A549 (cell line): ENCODE data around the gene EPB41L4B. TPM values are rescaled to one million over a fixed set of nuclear protein-coding genes. Genes with fewer than 3 reads are reported as not detected.
"Not testable (repeated sequence)": the region's sequence is repeated elsewhere in the genome, so short reads cannot be mapped to it uniquely, and the experiment has no call there.

Source experiments
- ATAC-seq, 2 experiments: fragments of 200-7000 bp in 1 of 2; fragments of >200 bp in 1 of 2; cut with Nextera tagmentation in 1 of 2; cut with Tn5 transposase in 1 of 2; 3 replicates each; pipeline versions ENCODE4 v1.8.0 to v1.9.1; 2018 to 2020; ENCODE audit warnings: mild to moderate bottlenecking in 1 of 2, moderate library complexity in 1 of 2
- CTCF ChIA-PET: fragments of 300-600 bp; sonication (Branson Sonifier 250); formaldehyde crosslinking; extraction: SDS; loops from one replicate; lab custom pipeline; 2021; ENCODE audit warnings: antibody characterized with exemption, inconsistent platforms; lab: Yijun Ruan, JAX
- POLR2A ChIA-PET: fragments of 350-600 bp; formaldehyde crosslinking; extraction: SDS; loops from one replicate; lab custom pipeline; 2021; ENCODE audit warnings: antibody characterized with exemption, inconsistent platforms; lab: Yijun Ruan, JAX
- DNase-seq, 2 experiments: peaks; one replicate each; pipeline versions ENCODE4 v3.0.0 to v3.0.0-alpha.2; 2011 to 2016; ENCODE audit warnings: low read depth in 1 of 2, low spot score in 1 of 2
- FAIRE-seq: peaks from 2 replicates; lab custom pipeline; 2011; peaks lifted over from hg19 to GRCh38; lab: Jason Lieb, UNC
- H3K27ac ChIP-seq, 2 experiments: fragments of >200 bp; sonication (Bioruptor Twin); formaldehyde crosslinking; 3 replicates each; pipeline ENCODE4 v1.5.1; 2016 to 2017
- H3K4me1 ChIP-seq: fragments of >200 bp; sonication (Bioruptor Twin); formaldehyde crosslinking; 3 replicates; pipeline ENCODE4 v1.6.1; 2016
- H3K4me2 ChIP-seq: fragments of >200 bp; sonication (Bioruptor Twin); formaldehyde crosslinking; 3 replicates; pipeline ENCODE4 v1.6.1; 2016
- H3K4me3 ChIP-seq: fragments of >200 bp; sonication (Bioruptor Twin); formaldehyde crosslinking; 3 replicates; pipeline ENCODE4 v1.5.1; 2016
- H3K9me3 ChIP-seq: fragments of >200 bp; sonication (Bioruptor Twin); formaldehyde crosslinking; 3 replicates; pipeline ENCODE4 v1.6.1; 2016
- CEBPB ChIP-seq, 2 experiments: fragments of >200 bp in 1 of 2; sonication (Bioruptor Twin) in 1 of 2; formaldehyde crosslinking in 1 of 2; IDR thresholded peaks; 2 replicates each; pipeline ENCODE4 v1.6.1; 2012 to 2016
- CHD2 ChIP-seq: fragments of 150-350 bp; IDR thresholded peaks from 2 replicates; pipeline ENCODE4 v1.6.1; 2014; ENCODE audit warnings: low read length; ENCODE audit not compliant: partially characterized antibody
- CHD4 ChIP-seq: fragments of 200-600 bp; sonication (generic); IDR thresholded peaks from 2 replicates; pipeline ENCODE4 v1.6.1; 2016; ENCODE audit warnings: antibody characterized with exemption, mild to moderate bottlenecking, borderline replicate concordance
- FOSL2 ChIP-seq, 2 experiments: fragments of 450-650 bp in 1 of 2; fragments of >200 bp in 1 of 2; sonication (Bioruptor Twin) in 1 of 2; formaldehyde crosslinking; IDR thresholded peaks; 2 replicates each; pipeline versions ENCODE4 v1.5.0 to v1.6.1; 2016 to 2020; ENCODE audit warnings: mild to moderate bottlenecking in 1 of 2, moderate library complexity in 1 of 2
- FOXS1 ChIP-seq: fragments of 250-450 bp; sonication (Bioruptor Pico); IDR thresholded peaks from 2 replicates; pipeline ENCODE4 v1.5.0; 2020; ENCODE audit warnings: mild to moderate bottlenecking, moderate library complexity
- HMGXB4 ChIP-seq: fragments of 250-450 bp; sonication (Bioruptor Pico); IDR thresholded peaks from 2 replicates; pipeline ENCODE4 v1.5.0; 2021; ENCODE audit warnings: mild to moderate bottlenecking, moderate library complexity, borderline replicate concordance
- HOXB5 ChIP-seq: fragments of 250-450 bp; sonication (Bioruptor Pico); IDR thresholded peaks from 2 replicates; pipeline ENCODE4 v1.5.0; 2020; ENCODE audit warnings: mild to moderate bottlenecking, moderate library complexity
- JUN ChIP-seq, 2 experiments: fragments of >200 bp; sonication (Bioruptor Twin); formaldehyde crosslinking; IDR thresholded peaks; 2 replicates in 1 of 2; 3 replicates in 1 of 2; pipeline ENCODE4 v1.6.1; 2016 to 2017
- MAX ChIP-seq: IDR thresholded peaks from 2 replicates; pipeline ENCODE4 v1.6.1; 2012
- MYC ChIP-seq: IDR thresholded peaks from 2 replicates; pipeline ENCODE4 v1.6.1; 2012; ENCODE audit warnings: mild to moderate bottlenecking, inconsistent platforms, low read length, improper control_type of control experiment, borderline replicate concordance
- NFE2L2 ChIP-seq: fragments of 150-350 bp; conservative IDR thresholded peaks from 2 replicates; pipeline ENCODE4 v1.6.1; 2014; ENCODE audit warnings: low read length
- NPAS2 ChIP-seq: fragments of 250-450 bp; sonication (Bioruptor Pico); IDR thresholded peaks from 2 replicates; pipeline ENCODE4 v1.8.0; 2022; ENCODE audit warnings: mild to moderate bottlenecking, moderate library complexity, borderline replicate concordance
- RAD21 ChIP-seq, 2 experiments: fragments of >200 bp in 1 of 2; sonication (Bioruptor Twin) in 1 of 2; formaldehyde crosslinking in 1 of 2; IDR thresholded peaks in 1 of 2; conservative IDR thresholded peaks in 1 of 2; 2 replicates in 1 of 2; 3 replicates in 1 of 2; pipeline ENCODE4 v1.6.1; 2012 to 2018; ENCODE audit warnings: inconsistent platforms in 1 of 2
- RARB ChIP-seq: fragments of 250-450 bp; sonication (Bioruptor Pico); IDR thresholded peaks from 2 replicates; pipeline ENCODE4 v1.8.0; 2021; ENCODE audit warnings: mild to moderate bottlenecking, moderate library complexity
- SREBF2 ChIP-seq: fragments of 450-650 bp; IDR thresholded peaks from 2 replicates; pipeline ENCODE4 v1.6.1; 2014; ENCODE audit warnings: mild to moderate bottlenecking, moderate library complexity
- TFCP2L1 ChIP-seq: fragments of 250-450 bp; sonication (Bioruptor Pico); IDR thresholded peaks from 2 replicates; pipeline ENCODE4 v1.5.0; 2021; ENCODE audit warnings: mild to moderate bottlenecking
- ZNF302 ChIP-seq: fragments of 250-450 bp; sonication (Bioruptor Pico); IDR thresholded peaks from 2 replicates; pipeline ENCODE4 v1.9.0; 2021; ENCODE audit warnings: inconsistent platforms, mild to moderate bottlenecking, moderate library complexity
- ZSCAN20 ChIP-seq: fragments of 250-450 bp; sonication (Bioruptor Pico); IDR thresholded peaks from 2 replicates; pipeline ENCODE4 v1.8.0; 2022; ENCODE audit warnings: mild to moderate bottlenecking, moderate library complexity
- WGBS: methylation state at CpG from one replicate; pipeline ENCODE4 v1.1.6; 2017; ENCODE audit errors: missing lambda C conversion rate; 5-methylcytosine and 5-hydroxymethylcytosine counted together
- polyA plus RNA-seq, 4 experiments: library from polyadenylated mRNA; depleted of rRNA in 3 of 4; stranded (reverse); fragments of >200 nt; fragmentation: RNase III in 1 of 4; extraction: RNeasy Plus Mini Kit Qiagen cat#74134 plus additional on column Dnase treatment in 1 of 4; gene quantifications; 2 replicates in 3 of 4; 3 replicates in 1 of 4; pipeline ENCODE4 v1.2.3, GENCODE V29; 2011 to 2017
- TF ChIP-seq, protein P1 (sequence below): fragments of 250-450 bp; sonication (Bioruptor Pico); IDR thresholded peaks from 2 replicates; pipeline ENCODE4 v1.5.0; 2020; ENCODE audit warnings: low read depth, mild to moderate bottlenecking, moderate library complexity

EPB41L4B gene
- polyA plus RNA-seq, 2 of the 4 experiments (the other 2 are of a cell fraction): 7.9 to 22.0 TPM

GRCh38 chr9:109289186-109289585 lies 31.7 kb downstream of the EPB41L4B start (continued):
- no peak for TF ChIP-seq HMGXB4 (CRISPR knock-in tag)
- TF ChIP-seq, all 56 proteins: peak for 0

DNA sequence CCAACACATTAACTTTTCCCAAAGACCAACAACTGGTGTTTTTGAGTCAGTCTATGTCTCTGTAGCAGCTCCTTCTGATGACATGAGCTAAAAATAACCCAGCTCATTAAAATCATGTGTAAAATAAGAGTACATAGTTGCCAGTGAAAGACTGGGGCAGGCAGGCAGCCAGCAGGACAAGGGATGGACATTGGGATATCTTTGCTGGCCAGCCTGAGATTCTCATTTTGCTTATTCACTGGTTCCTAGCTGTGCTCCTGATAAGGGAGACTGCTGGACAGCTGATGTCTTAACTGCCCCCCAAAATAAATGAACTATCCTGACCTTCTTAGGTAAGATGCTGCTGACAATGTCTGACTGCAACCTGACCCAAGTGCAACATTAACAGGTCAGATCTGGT lies 33.9 kb downstream of the EPB41L4B start:
- no peak for FAIRE-seq
- ChIA-PET POLR2A (interaction anchor here (0.6 kb wide), 1 partner anchor 43 kb away, joined by 3 read pairs; no protein-coding TSS in a partner anchor), CTCF (interaction anchor here (1.0 to 1.6 kb wide), 4 partner anchors 17 to 115 kb away, joined by 3 read pairs; no protein-coding TSS in a partner anchor)
- peaks cover 26% of the 10 kb centered on the region; the same call in 2 of the 3 replicates for H3K4me1 ChIP-seq
- H3K27ac ChIP-seq: peak overlapping the region in 1 of 2 experiments; percentile 4; a peak in 3 of 6 replicates
- no peaks in the 10 kb centered on the region for H3K9me3 ChIP-seq
- ATAC-seq: no peak
- no peak for DNase-seq
- no peak for TF ChIP-seq MAX
- no peak for TF ChIP-seq NPAS2 (CRISPR knock-in tag)
- TF ChIP-seq ZSCAN20 (CRISPR knock-in tag): no peak
- TF ChIP-seq SREBF2: no peak
- TF ChIP-seq CEBPB (IDR thresholded peaks at IDR 0.05): no peak
- no peak for TF ChIP-seq NFE2L2
- no peak for TF ChIP-seq CHD2
- no peak for TF ChIP-seq RAD21 (conservative IDR thresholded peaks at IDR 0.05 in 1 of 2, IDR thresholded peaks at IDR 0.05 in 1 of 2)
- no peak for TF ChIP-seq RARB (CRISPR knock-in tag)
- TF ChIP-seq FOXS1 (CRISPR knock-in tag): no peak
- TF ChIP-seq CHD4: no peak
- no peak overlapping the region for H3K4me3 ChIP-seq
- peak overlapping the region; percentile 51 for H3K4me2 ChIP-seq

DNA sequence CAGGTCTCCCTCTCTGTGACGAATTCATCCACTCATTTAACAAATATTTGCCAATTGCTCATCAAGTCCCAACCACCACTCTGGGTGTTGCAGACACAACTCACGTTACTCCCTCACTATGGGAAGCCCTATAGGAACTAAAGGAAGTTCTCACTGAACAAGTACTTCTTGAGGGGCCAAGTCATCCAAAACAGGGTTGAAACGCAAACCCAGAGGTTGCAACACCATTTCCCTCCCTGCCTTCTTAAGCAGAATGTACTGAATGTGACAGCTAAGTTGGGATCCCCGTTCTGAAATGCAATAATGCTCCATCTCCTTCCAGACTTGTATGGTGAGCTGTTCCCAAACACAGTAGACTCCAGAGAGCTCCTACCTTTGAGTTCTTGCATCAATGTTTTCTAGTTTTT lies 34.3 kb downstream of the EPB41L4B start:
- DNase-seq (peak; percentile 23 to 52), FAIRE-seq (no peak), ATAC-seq (peak; percentile 65 to 79; a peak in 5 of 6 replicates)
- Histone ChIP-seq H3K9me3 (no peaks in the 10 kb centered on the region), H3K4me2 (peak overlapping the region; percentile 51), H3K4me1 (peaks cover 26% of the 10 kb centered on the region; the same call in 2 of the 3 replicates), H3K4me3 (no peak overlapping the region), H3K27ac (peak overlapping the region in 1 of 2 experiments; percentile 4; a peak in 2 of 6 replicates)
- WGBS: 26% methylated on average over 4 of the region's 4 CpGs
- POLR2A ChIA-PET: interaction anchor here (0.6 kb wide), 1 partner anchor 43 kb away, joined by 3 read pairs; no protein-coding TSS in a partner anchor
- CTCF ChIA-PET: interaction anchor here (0.7 to 1.6 kb wide), 6 partner anchors 11 to 115 kb away, joined by 3 read pairs; no protein-coding TSS in a partner anchor
- no peak for TF ChIP-seq TFCP2L1 (CRISPR knock-in tag)
- TF ChIP-seq, protein P1, sequence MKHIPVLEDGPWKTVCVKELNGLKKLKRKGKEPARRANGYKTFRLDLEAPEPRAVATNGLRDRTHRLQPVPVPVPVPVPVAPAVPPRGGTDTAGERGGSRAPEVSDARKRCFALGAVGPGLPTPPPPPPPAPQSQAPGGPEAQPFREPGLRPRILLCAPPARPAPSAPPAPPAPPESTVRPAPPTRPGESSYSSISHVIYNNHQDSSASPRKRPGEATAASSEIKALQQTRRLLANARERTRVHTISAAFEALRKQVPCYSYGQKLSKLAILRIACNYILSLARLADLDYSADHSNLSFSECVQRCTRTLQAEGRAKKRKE (CRISPR knock-in tag): no peak
- TF ChIP-seq FOSL2 (IDR thresholded peaks at IDR 0.05): no peak
- TF ChIP-seq FOSL2 (CRISPR knock-in tag; IDR thresholded peaks at IDR 0.05): peak; percentile 53
- TF ChIP-seq NFE2L2: no peak
- TF ChIP-seq MYC: no peak
- peak in 1 of 2 experiments; percentile 48; a peak in 1 of 4 replicates for TF ChIP-seq CEBPB (IDR thresholded peaks at IDR 0.05)
- TF ChIP-seq HOXB5 (CRISPR knock-in tag): no peak
- no peak for TF ChIP-seq ZNF302 (CRISPR knock-in tag)
- TF ChIP-seq JUN (IDR thresholded peaks at IDR 0.05): no peak

GRCh38 chr9:109283672-109284071 lies 37.2 kb downstream of the EPB41L4B start:
- peaks cover 14% of the 10 kb centered on the region; the same call in 2 of the 3 replicates for H3K4me1 ChIP-seq
- 85% methylated on average over 2 of the region's 2 CpGs for WGBS
- ATAC-seq, H3K4me2 ChIP-seq, POLR2A ChIA-PET, H3K9me3 ChIP-seq, DNase-seq, H3K27ac ChIP-seq, H3K4me3 ChIP-seq, FAIRE-seq: not testable (repeated sequence)
- CTCF ChIA-PET: interaction anchor here (0.6 to 1.5 kb wide), 3 partner anchors 14 to 1559 kb away, joined by 3 read pairs; no protein-coding TSS in a partner anchor
